ENCODE data around the gene FGF3.

The FGF3 gene

GRCh38 chr11:69803022-69803421 is 16.2 kb downstream of the FGF3 start:
- no peak for TF ChIP-seq CTCF (IDR thresholded peaks at IDR 0.05; ENCODE audit: low read depth, low read length)
- DNase-seq (ENCODE audit: extremely low read depth, low read depth) = no peak

GRCh38 chr11:69802590-69802989 is 16.6 kb downstream of the FGF3 start:
- no peak for DNase-seq (ENCODE audit: extremely low read depth, low read depth)
- TF ChIP-seq CTCF (IDR thresholded peaks at IDR 0.05; ENCODE audit: low read depth, low read length) = no peak

GRCh38 chr11:69801513-69802335 is 17.5 kb downstream of the FGF3 start:
- no peak for DNase-seq (ENCODE audit: extremely low read depth, low read depth)
- peak; percentile 71 for TF ChIP-seq CTCF (IDR thresholded peaks at IDR 0.05; ENCODE audit: low read depth, low read length)

GRCh38 chr11:69800278-69800677 is 18.9 kb downstream of the FGF3 start:
- TF ChIP-seq CTCF (IDR thresholded peaks at IDR 0.05; ENCODE audit: low read depth, low read length) = no peak
- no peak for DNase-seq (ENCODE audit: extremely low read depth, low read depth)

GRCh38 chr11:69799582-69799981 is 19.6 kb downstream of the FGF3 start:
- no peak for DNase-seq (ENCODE audit: extremely low read depth, low read depth)
- no peak for TF ChIP-seq CTCF (IDR thresholded peaks at IDR 0.05; ENCODE audit: low read depth, low read length)

- TF ChIP-seq CTCF (IDR thresholded peaks at IDR 0.05; ENCODE audit: low read depth, low read length) = no peak
- no peak for DNase-seq (ENCODE audit: extremely low read depth, low read depth)
These were observed 20.1 kb downstream of the FGF3 start for GRCh38 chr11:69799097-69799496.

GRCh38 chr11:69797737-69798528 is 21.3 kb downstream of the FGF3 start:
- no peak for TF ChIP-seq CTCF (IDR thresholded peaks at IDR 0.05; ENCODE audit: low read depth, low read length)
- no peak for DNase-seq (ENCODE audit: extremely low read depth, low read depth)
